Dedifferentiated amniotic fluid mesenchymal stem cell (primary cell): Measurements from ENCODE around the gene OSTM1.
"Not testable (repeated sequence)": the region's sequence is repeated elsewhere in the genome, so short reads cannot be mapped to it uniquely, and the experiment has no call there.

ENCODE experiments used
- DNase-seq: peaks from one replicate; pipeline ENCODE4 v3.0.0-alpha.2; 2016; ENCODE audit errors: extremely low spot score

The OSTM1 gene

GRCh38 chr6:108020472-108021116 is 53.9 kb downstream of the OSTM1 start:
- DNase-seq = no peak

- not testable (repeated sequence) for DNase-seq
Measured at GRCh38 chr6:108016283-108016682, 58.3 kb downstream of the OSTM1 start.

GRCh38 chr6:108013787-108014439 is 60.6 kb downstream of the OSTM1 start:
- no peak for DNase-seq

- DNase-seq = no peak
Measured at GRCh38 chr6:108009894-108010293, 64.6 kb downstream of the OSTM1 start.

- DNase-seq = not testable (repeated sequence)
Measured at GRCh38 chr6:108009258-108009657, 65.3 kb downstream of the OSTM1 start.

GRCh38 chr6:108008363-108008762 is 66.2 kb downstream of the OSTM1 start:
- DNase-seq = no peak

GRCh38 chr6:108005961-108006360 is 68.6 kb downstream of the OSTM1 start:
- no peak for DNase-seq

- DNase-seq = no peak
Measured at GRCh38 chr6:108004861-108005260, 69.7 kb downstream of the OSTM1 start.

GRCh38 chr6:108002365-108003221 is 71.9 kb downstream of the OSTM1 start:
- DNase-seq = peak; percentile 21

GRCh38 chr6:108001696-108002231 is 72.8 kb downstream of the OSTM1 start:
- DNase-seq = no peak

- DNase-seq = not testable (repeated sequence)
Measured at GRCh38 chr6:108000259-108000658, 74.3 kb downstream of the OSTM1 start.

GRCh38 chr6:107999341-107999740 is 75.2 kb downstream of the OSTM1 start:
- no peak for DNase-seq

- no peak for DNase-seq
Measured at GRCh38 chr6:107991772-107992550, 82.6 kb downstream of the OSTM1 start.
